Measurements from ENCODE around the gene NENF.
A peak's percentile ranks its signal among the peaks of the same experiment; 100 is the strongest.

The NENF gene

GRCh38 chr1:212432272-212432660 is 454 bp upstream of the NENF start:
- no peak for DNase-seq

- DNase-seq, result no peak
Measured at GRCh38 chr1:212433577-212434462, 1.1 kb downstream of the NENF start.

GRCh38 chr1:212434992-212435391 is 2.3 kb downstream of the NENF start:
- no peak for DNase-seq

GRCh38 chr1:212437179-212437798 is 4.6 kb downstream of the NENF start:
- DNase-seq, result no peak

- DNase-seq, result no peak
Measured at GRCh38 chr1:212438831-212439237, 6.1 kb downstream of the NENF start.

GRCh38 chr1:212440419-212440818 is 7.7 kb downstream of the NENF start:
- no peak for DNase-seq

- DNase-seq, result no peak
Measured at GRCh38 chr1:212442408-212442807, 9.7 kb downstream of the NENF start.

GRCh38 chr1:212446333-212446732 is 13.6 kb downstream of the NENF start:
- no peak for DNase-seq

- no peak for DNase-seq
Measured at GRCh38 chr1:212447478-212447877, 14.8 kb downstream of the NENF start.

- DNase-seq, result no peak
Measured at GRCh38 chr1:212450331-212450881, 17.7 kb downstream of the NENF start.

GRCh38 chr1:212451416-212452322 is 18.9 kb downstream of the NENF start:
- DNase-seq, result no peak

GRCh38 chr1:212452323-212453155 is 19.8 kb downstream of the NENF start:
- DNase-seq, result no peak

- DNase-seq, result no peak
Measured at GRCh38 chr1:212453156-212453857, 20.6 kb downstream of the NENF start.

- DNase-seq, result no peak
Measured at GRCh38 chr1:212454741-212455140, 22.0 kb downstream of the NENF start.

- DNase-seq, result no peak
Measured at GRCh38 chr1:212455401-212455800, 22.7 kb downstream of the NENF start.

- peak; percentile 58 for DNase-seq
Measured at GRCh38 chr1:212455803-212456528, 23.2 kb downstream of the NENF start.

- DNase-seq, result no peak
Measured at GRCh38 chr1:212457740-212458338, 25.1 kb downstream of the NENF start.

GRCh38 chr1:212458817-212459216 is 26.1 kb downstream of the NENF start:
- DNase-seq, result no peak

GRCh38 chr1:212459656-212460055 is 26.9 kb downstream of the NENF start:
- DNase-seq, result no peak

GRCh38 chr1:212460376-212460775 is 27.7 kb downstream of the NENF start:
- no peak for DNase-seq

Data from GOT3 (cell line).